Measurements from ENCODE around the gene MN1. TPM values are rescaled to one million over a fixed set of nuclear protein-coding genes. Genes with fewer than 3 reads are reported as not detected.

MN1 gene
- total and polyA plus RNA-seq, 8 donors, result 0.54 to 2.6 (median 0.91) TPM

DNA sequence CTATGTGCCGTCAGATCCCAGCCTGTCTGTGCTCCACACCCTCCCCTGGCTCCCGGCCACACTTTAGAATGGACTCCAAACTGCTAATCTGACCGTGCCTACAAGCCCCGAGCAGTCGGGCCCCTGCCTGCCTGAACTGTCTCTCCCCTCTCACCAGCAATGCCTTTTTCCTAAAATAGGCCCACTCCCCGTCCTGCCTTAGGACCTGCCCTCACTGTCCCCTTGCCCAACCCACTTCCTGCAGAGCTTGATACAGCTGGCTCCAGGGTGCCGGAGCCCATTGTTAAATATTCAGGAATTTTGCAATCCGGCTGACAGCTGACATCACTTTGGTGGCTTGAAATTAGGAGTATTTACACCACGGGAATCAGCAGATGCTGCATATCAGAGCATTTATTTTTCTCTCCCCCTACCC lies 21.4 kb downstream of the MN1 start:
- FAIRE-seq, result no peak
- no peaks in the 10 kb centered on the region for H3K36me3 ChIP-seq
- no peak overlapping the region for H3K4me3 ChIP-seq
- no peak overlapping the region for H3K27ac ChIP-seq
- 76 to 80% methylated on average over 9 of the region's 9 CpGs for WGBS, 2 donors
- no peaks in the 10 kb centered on the region for H3K4me1 ChIP-seq
- DNase-seq, result no peak
- intact Hi-C loops (cut with DNase I), result no loop called here
- H3K9me3 ChIP-seq, result no peaks in the 10 kb centered on the region
- TF ChIP-seq, protein P1, sequence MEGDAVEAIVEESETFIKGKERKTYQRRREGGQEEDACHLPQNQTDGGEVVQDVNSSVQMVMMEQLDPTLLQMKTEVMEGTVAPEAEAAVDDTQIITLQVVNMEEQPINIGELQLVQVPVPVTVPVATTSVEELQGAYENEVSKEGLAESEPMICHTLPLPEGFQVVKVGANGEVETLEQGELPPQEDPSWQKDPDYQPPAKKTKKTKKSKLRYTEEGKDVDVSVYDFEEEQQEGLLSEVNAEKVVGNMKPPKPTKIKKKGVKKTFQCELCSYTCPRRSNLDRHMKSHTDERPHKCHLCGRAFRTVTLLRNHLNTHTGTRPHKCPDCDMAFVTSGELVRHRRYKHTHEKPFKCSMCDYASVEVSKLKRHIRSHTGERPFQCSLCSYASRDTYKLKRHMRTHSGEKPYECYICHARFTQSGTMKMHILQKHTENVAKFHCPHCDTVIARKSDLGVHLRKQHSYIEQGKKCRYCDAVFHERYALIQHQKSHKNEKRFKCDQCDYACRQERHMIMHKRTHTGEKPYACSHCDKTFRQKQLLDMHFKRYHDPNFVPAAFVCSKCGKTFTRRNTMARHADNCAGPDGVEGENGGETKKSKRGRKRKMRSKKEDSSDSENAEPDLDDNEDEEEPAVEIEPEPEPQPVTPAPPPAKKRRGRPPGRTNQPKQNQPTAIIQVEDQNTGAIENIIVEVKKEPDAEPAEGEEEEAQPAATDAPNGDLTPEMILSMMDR (IDR thresholded peaks at IDR 0.05), result no peak
- H3K27me3 ChIP-seq, result no peaks in the 10 kb centered on the region
- peak in 1 of 4 donors; percentile 44 for ATAC-seq

DNA sequence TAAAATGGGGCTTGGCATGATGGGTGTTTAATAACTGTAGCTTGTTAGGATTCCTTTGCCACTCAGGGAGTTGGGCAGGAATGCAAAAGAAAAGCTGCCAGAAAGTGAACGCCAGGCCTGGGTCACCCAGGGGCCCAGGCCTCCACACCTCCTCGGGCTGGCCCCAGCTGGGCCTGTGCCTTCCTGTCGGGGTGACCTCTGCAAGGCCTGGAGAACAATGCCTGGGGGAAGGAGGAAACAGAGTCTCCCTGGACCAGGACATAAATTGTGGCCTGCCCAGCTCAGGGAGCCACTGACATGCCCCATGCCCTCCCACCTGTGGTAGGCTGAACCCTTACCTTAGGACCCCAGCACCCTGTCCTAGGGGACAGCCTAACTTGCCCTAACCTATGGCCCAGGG lies 21.9 kb downstream of the MN1 start:
- H3K27me3 ChIP-seq, result no peaks in the 10 kb centered on the region
- intact Hi-C loops (cut with DNase I), result no loop called here
- no peak overlapping the region for H3K27ac ChIP-seq
- DNase-seq (no peak), FAIRE-seq (no peak), ATAC-seq (no peak)
- no peaks in the 10 kb centered on the region for H3K4me1 ChIP-seq
- H3K36me3 ChIP-seq, result no peaks in the 10 kb centered on the region
- 61% methylated on average over 3 of the region's 3 CpGs for WGBS, 2 donors
- TF ChIP-seq, protein P1 (IDR thresholded peaks at IDR 0.05), result no peak
- no peaks in the 10 kb centered on the region for H3K9me3 ChIP-seq
- H3K4me3 ChIP-seq, result no peak overlapping the region

DNA sequence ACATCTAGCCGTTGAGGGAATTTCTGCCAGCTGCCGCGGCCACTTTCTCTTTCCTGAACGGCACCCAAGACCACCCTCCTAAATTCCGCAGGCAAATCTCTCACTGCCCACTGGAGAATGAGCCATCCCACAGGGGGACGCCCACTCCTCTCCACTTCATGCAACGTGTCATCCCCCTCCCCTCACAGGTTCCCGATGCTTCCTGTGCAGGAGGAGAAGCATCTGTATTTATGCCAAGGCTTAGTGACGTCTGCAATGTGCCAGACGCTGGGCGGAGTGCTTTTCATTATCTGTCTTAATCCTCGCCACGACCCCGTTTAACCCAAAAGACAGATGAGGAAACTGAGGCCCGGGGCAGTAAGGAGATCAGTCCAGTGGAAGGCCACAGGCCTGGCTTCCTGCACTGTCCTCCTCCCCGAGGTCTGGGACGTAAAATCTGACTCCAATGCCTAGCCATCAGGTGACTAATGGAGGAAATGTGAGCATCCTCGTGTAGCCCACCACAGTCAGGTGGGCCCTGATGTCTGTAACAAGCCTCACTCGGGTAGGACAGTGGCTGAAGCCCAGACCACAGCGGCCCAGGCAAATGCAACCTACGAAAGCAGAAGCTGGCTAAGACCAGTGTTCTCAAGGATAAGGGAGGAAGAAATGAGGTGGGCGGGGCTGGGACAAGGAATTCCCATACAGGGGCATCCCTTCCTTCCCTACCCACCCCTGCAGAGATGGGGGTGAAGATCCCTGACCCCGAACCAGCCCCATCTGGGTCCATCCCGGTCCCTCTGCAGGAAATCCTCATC lies 23.1 kb downstream of the MN1 start:
- Histone ChIP-seq H3K27ac (no peak overlapping the region), H3K27me3 (no peaks in the 10 kb centered on the region), H3K9me3 (no peaks in the 10 kb centered on the region), H3K36me3 (no peaks in the 10 kb centered on the region), H3K4me1 (no peaks in the 10 kb centered on the region), H3K4me3 (no peak overlapping the region)
- ATAC-seq (no peak), DNase-seq (no peak), FAIRE-seq (no peak)
- TF ChIP-seq, protein P1 (IDR thresholded peaks at IDR 0.05), result no peak
- WGBS, 2 donors, result 62 to 72% methylated on average over 24 of the region's 24 CpGs
- intact Hi-C loops (cut with DNase I), result no loop called here

DNA sequence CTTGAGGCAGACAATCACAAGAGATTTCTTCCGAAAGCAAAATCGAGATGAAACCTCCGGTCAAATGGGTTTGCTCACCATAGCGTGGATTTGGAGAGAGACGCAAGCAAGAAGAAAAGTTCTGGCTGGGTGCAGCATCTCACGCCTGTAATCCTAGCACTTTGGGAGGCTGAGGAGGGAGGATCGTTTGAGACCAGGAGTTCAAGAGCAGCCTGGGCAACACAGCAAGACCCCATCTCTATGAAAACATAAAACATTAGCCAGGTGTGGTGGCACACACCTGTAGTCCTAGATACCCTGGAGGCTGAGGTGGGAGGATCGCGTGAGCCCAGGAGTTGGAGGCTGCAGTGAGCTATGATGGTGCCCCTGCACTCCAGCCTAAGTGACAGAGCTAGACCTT lies 24.4 kb downstream of the MN1 start:
- intact Hi-C loops (cut with DNase I), result no loop called here
- Histone ChIP-seq H3K9me3 (no peaks in the 10 kb centered on the region), H3K4me1 (no peaks in the 10 kb centered on the region), H3K27me3 (no peaks in the 10 kb centered on the region), H3K27ac (no peak overlapping the region), H3K4me3 (no peak overlapping the region), H3K36me3 (no peaks in the 10 kb centered on the region)
- TF ChIP-seq, protein P1 (IDR thresholded peaks at IDR 0.05), result no peak
- DNase-seq, result no peak
- ATAC-seq, result no peak
- FAIRE-seq, result no peak
- 79 to 84% methylated on average over 9 of the region's 9 CpGs for WGBS, 2 donors

DNA sequence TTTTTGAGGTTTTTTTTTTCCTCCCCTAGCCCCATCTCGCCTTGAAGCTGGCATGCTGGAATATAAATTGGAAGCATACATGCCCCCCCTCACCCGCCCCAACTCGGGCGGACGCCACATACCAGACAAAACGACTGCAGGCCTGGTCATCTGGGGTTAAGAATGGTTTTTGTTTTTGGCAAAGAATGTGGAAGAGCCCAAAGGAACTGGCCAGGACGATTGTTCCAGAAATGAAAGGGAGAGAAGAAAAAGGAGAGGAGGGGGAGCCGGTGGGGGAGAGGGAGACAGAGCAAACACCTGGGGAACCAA lies 25.0 kb downstream of the MN1 start:
- no peaks in the 10 kb centered on the region for H3K27me3 ChIP-seq
- FAIRE-seq (no peak), ATAC-seq (no peak), DNase-seq (no peak)
- H3K27ac ChIP-seq, result no peak overlapping the region
- H3K4me1 ChIP-seq, result no peaks in the 10 kb centered on the region
- no peak overlapping the region for H3K4me3 ChIP-seq
- TF ChIP-seq, protein P1 (IDR thresholded peaks at IDR 0.05), result no peak
- H3K9me3 ChIP-seq, result no peaks in the 10 kb centered on the region
- 44 to 50% methylated on average over 8 of the region's 8 CpGs for WGBS, 2 donors
- no peaks in the 10 kb centered on the region for H3K36me3 ChIP-seq
- intact Hi-C loops (cut with DNase I), result no loop called here
